GM23338 (cell line): Measurements from ENCODE around the gene ANXA6. TPM values are rescaled to one million over a fixed set of nuclear protein-coding genes. Genes with fewer than 3 reads are reported as not detected.

Source experiments
- ATAC-seq: fragments of 200-7000 bp; cut with Tn5 transposase; 3 replicates; pipeline ENCODE4 v1.9.1; 2020
- DNase-seq: peaks from one replicate; pipeline ENCODE4 v3.0.0-alpha.2; 2015; ENCODE audit warnings: low spot score
- H2AFZ ChIP-seq: fragments of 200-600 bp; sonication (generic); 2 replicates; pipeline ENCODE4 v1.8.0; 2016; ENCODE audit warnings: antibody characterized with exemption, mild to moderate bottlenecking, moderate library complexity
- H3F3A ChIP-seq: fragments of 200-600 bp; sonication (generic); replicated peaks from 2 replicates; pipeline ENCODE4 v1.8.0; 2017; ENCODE audit warnings: antibody characterized with exemption, mixed run types, low read depth
- H3K27ac ChIP-seq: fragments of 200-600 bp; sonication (generic); 2 replicates; pipeline ENCODE4 v1.6.1; 2016; ENCODE audit warnings: low read depth
- H3K27me3 ChIP-seq: fragments of 200-600 bp; sonication (generic); 2 replicates; pipeline ENCODE4 v1.8.0; 2016; ENCODE audit warnings: mild to moderate bottlenecking, mixed run types, moderate library complexity; ENCODE audit not compliant: insufficient read depth
- H3K36me3 ChIP-seq: fragments of 200-600 bp; sonication (generic); 2 replicates; pipeline ENCODE4 v1.8.0; 2016; ENCODE audit warnings: mild to moderate bottlenecking; ENCODE audit not compliant: insufficient read depth
- H3K4me1 ChIP-seq: fragments of 200-600 bp; sonication (generic); 2 replicates; pipeline ENCODE4 v1.8.0; 2016; ENCODE audit warnings: mild to moderate bottlenecking, moderate library complexity; ENCODE audit not compliant: insufficient read depth
- H3K4me2 ChIP-seq: fragments of 200-600 bp; sonication (generic); 2 replicates; pipeline ENCODE4 v1.7.1; 2017; ENCODE audit warnings: mixed run types
- H3K4me3 ChIP-seq: fragments of 200-600 bp; sonication (generic); 2 replicates; pipeline ENCODE4 v1.6.1; 2016; ENCODE audit warnings: mixed run types
- H3K79me2 ChIP-seq: fragments of 200-600 bp; sonication (generic); replicated peaks from 2 replicates; pipeline ENCODE4 v1.8.0; 2017; ENCODE audit warnings: mild to moderate bottlenecking; ENCODE audit not compliant: insufficient read depth
- H3K9me2 ChIP-seq: fragments of 200-600 bp; sonication (generic); 2 replicates; pipeline ENCODE4 v1.8.0; 2017; ENCODE audit not compliant: insufficient read depth
- H4K20me1 ChIP-seq: fragments of 200-600 bp; sonication (generic); replicated peaks from 2 replicates; pipeline ENCODE4 v1.8.0; 2017; ENCODE audit warnings: mild to moderate bottlenecking; ENCODE audit not compliant: insufficient read depth
- H3K27ac Mint-ChIP-seq: 2 replicates; pipeline ENCODE4 v1.8.0; 2020; ENCODE audit warnings: inconsistent platforms, mild to moderate bottlenecking, moderate library complexity, mixed read lengths
- H3K27me3 Mint-ChIP-seq: 3 replicates; pipeline ENCODE4 v1.8.0; 2022; ENCODE audit warnings: low read depth, mild to moderate bottlenecking, moderate library complexity, mixed read lengths, inconsistent platforms; ENCODE audit not compliant: insufficient read depth, poor library complexity
- H3K36me3 Mint-ChIP-seq: 3 replicates; pipeline ENCODE4 v1.8.0; 2021; ENCODE audit warnings: low read depth, mild to moderate bottlenecking, inconsistent platforms, moderate library complexity, mixed read lengths
- H3K4me1 Mint-ChIP-seq: 3 replicates; pipeline ENCODE4 v1.8.0; 2020; ENCODE audit warnings: mild to moderate bottlenecking, inconsistent platforms, mixed read lengths
- H3K4me3 Mint-ChIP-seq: 3 replicates; pipeline ENCODE4 v1.8.0; 2021; ENCODE audit warnings: moderate library complexity, mild to moderate bottlenecking, inconsistent platforms, mixed read lengths
- H3K9me3 Mint-ChIP-seq: 3 replicates; pipeline ENCODE4 v1.8.0; 2020; ENCODE audit warnings: moderate library complexity, mild to moderate bottlenecking, inconsistent platforms, mixed read lengths
- CREB1 ChIP-seq: fragments of 250-450 bp; sonication (Bioruptor Pico); IDR thresholded peaks from 2 replicates; pipeline ENCODE4 v1.5.0; 2020; ENCODE audit warnings: low read depth, mild to moderate bottlenecking, moderate library complexity
- EZH2phosphoT487 ChIP-seq: fragments of 200-600 bp; sonication (generic); IDR thresholded peaks from one replicate; pipeline ENCODE4 v1.8.1; 2018; ENCODE audit warnings: antibody characterized with exemption; ENCODE audit not compliant: unreplicated experiment
- JUNB ChIP-seq: IDR thresholded peaks from one replicate; pipeline ENCODE4 v1.6.1; 2016; ENCODE audit warnings: antibody characterized with exemption; ENCODE audit not compliant: unreplicated experiment
- NANOG ChIP-seq: IDR thresholded peaks from 2 replicates; pipeline ENCODE4 v1.6.1; 2016; ENCODE audit warnings: antibody characterized with exemption, borderline replicate concordance
- POLR2AphosphoS5 ChIP-seq: IDR thresholded peaks from 2 replicates; pipeline ENCODE4 v1.6.1; 2016; ENCODE audit warnings: antibody characterized with exemption, low read depth
- STAT1 ChIP-seq: IDR thresholded peaks from one replicate; pipeline ENCODE4 v1.6.1; 2016; ENCODE audit warnings: antibody characterized with exemption; ENCODE audit not compliant: unreplicated experiment
- ZNF114 ChIP-seq: fragments of 250-450 bp; sonication (Bioruptor Pico); IDR thresholded peaks from 2 replicates; pipeline ENCODE4 v1.5.0; 2020; ENCODE audit warnings: mild to moderate bottlenecking, moderate library complexity
- polyA plus RNA-seq: library from polyadenylated mRNA; unstranded; fragments of >200 nt; fragmentation: Nextera tagmentation; extraction: Ambion mirVana; gene quantifications from 2 replicates; pipeline ENCODE4 v1.2.1, GENCODE V29; 2016
- total RNA-seq: library from RNA; depleted of rRNA; stranded (reverse); fragments of >200 nt; shearing (Covaris generic); gene quantifications from 2 replicates; pipeline ENCODE4 v1.2.3, GENCODE V29; 2014
- TF ChIP-seq, protein P1 (sequence below): IDR thresholded peaks from 2 replicates; pipeline ENCODE4 v1.6.1; 2016; ENCODE audit warnings: antibody characterized with exemption
- TF ChIP-seq, protein P2 (sequence below): fragments of 250-450 bp; sonication (Bioruptor Pico); IDR thresholded peaks from 2 replicates; pipeline ENCODE4 v1.5.0; 2020; ENCODE audit warnings: mild to moderate bottlenecking, moderate library complexity
- TF ChIP-seq, protein P3 (sequence below), 2 experiments: fragments of 200-600 bp in 1 of 2; sonication (generic) in 1 of 2; conservative IDR thresholded peaks; 2 replicates each; pipeline versions ENCODE4 v1.5.1 to v1.6.1; 2016 to 2017; ENCODE audit warnings: antibody characterized with exemption in 2 of 2, low read depth in 2 of 2, mild to moderate bottlenecking in 2 of 2, moderate library complexity in 1 of 2
- TF ChIP-seq, protein P4 (sequence below): IDR thresholded peaks from one replicate; pipeline ENCODE4 v1.6.1; 2018; ENCODE audit warnings: antibody characterized with exemption; ENCODE audit not compliant: unreplicated experiment

Gene ANXA6
- total and polyA plus RNA-seq, 2 experiments from 2014 or later, result 26.5 to 110 TPM

DNA sequence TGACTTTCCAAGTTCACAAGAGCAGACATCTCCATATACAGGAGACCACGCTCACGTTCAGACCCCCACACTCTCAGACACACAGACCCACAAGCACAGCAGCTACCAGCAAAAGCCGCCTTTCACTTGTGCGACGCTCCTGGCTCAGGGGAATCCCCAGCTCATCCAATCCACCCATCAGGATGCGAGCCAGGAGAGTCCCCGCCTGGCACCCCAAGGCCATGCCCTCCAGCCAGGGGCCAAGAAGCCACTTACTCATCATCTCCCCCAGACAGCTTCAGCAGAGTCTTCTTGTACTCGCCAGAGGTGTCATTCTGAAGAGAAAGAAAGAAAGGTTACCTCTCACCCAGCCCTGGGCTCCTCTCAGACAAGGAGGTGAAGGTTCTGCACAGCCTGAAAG is 29.7 kb downstream of the ANXA6 start:
- H3K79me2 ChIP-seq, result no peaks in the 10 kb centered on the region
- no peak overlapping the region for H3K27ac Mint-ChIP-seq
- H3K36me3 Mint-ChIP-seq, result peaks cover 24% of the 10 kb centered on the region
- no peaks in the 10 kb centered on the region for H3K9me3 Mint-ChIP-seq
- TF ChIP-seq STAT1 (no peak), JUNB (no peak), POLR2AphosphoS5 (no peak), EZH2phosphoT487 (no peak), ZNF114 (CRISPR knock-in tag) (no peak), NANOG (no peak), CREB1 (CRISPR knock-in tag) (no peak)
- TF ChIP-seq, protein P1, sequence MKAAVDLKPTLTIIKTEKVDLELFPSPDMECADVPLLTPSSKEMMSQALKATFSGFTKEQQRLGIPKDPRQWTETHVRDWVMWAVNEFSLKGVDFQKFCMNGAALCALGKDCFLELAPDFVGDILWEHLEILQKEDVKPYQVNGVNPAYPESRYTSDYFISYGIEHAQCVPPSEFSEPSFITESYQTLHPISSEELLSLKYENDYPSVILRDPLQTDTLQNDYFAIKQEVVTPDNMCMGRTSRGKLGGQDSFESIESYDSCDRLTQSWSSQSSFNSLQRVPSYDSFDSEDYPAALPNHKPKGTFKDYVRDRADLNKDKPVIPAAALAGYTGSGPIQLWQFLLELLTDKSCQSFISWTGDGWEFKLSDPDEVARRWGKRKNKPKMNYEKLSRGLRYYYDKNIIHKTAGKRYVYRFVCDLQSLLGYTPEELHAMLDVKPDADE, result no peak
- TF ChIP-seq, protein P2, sequence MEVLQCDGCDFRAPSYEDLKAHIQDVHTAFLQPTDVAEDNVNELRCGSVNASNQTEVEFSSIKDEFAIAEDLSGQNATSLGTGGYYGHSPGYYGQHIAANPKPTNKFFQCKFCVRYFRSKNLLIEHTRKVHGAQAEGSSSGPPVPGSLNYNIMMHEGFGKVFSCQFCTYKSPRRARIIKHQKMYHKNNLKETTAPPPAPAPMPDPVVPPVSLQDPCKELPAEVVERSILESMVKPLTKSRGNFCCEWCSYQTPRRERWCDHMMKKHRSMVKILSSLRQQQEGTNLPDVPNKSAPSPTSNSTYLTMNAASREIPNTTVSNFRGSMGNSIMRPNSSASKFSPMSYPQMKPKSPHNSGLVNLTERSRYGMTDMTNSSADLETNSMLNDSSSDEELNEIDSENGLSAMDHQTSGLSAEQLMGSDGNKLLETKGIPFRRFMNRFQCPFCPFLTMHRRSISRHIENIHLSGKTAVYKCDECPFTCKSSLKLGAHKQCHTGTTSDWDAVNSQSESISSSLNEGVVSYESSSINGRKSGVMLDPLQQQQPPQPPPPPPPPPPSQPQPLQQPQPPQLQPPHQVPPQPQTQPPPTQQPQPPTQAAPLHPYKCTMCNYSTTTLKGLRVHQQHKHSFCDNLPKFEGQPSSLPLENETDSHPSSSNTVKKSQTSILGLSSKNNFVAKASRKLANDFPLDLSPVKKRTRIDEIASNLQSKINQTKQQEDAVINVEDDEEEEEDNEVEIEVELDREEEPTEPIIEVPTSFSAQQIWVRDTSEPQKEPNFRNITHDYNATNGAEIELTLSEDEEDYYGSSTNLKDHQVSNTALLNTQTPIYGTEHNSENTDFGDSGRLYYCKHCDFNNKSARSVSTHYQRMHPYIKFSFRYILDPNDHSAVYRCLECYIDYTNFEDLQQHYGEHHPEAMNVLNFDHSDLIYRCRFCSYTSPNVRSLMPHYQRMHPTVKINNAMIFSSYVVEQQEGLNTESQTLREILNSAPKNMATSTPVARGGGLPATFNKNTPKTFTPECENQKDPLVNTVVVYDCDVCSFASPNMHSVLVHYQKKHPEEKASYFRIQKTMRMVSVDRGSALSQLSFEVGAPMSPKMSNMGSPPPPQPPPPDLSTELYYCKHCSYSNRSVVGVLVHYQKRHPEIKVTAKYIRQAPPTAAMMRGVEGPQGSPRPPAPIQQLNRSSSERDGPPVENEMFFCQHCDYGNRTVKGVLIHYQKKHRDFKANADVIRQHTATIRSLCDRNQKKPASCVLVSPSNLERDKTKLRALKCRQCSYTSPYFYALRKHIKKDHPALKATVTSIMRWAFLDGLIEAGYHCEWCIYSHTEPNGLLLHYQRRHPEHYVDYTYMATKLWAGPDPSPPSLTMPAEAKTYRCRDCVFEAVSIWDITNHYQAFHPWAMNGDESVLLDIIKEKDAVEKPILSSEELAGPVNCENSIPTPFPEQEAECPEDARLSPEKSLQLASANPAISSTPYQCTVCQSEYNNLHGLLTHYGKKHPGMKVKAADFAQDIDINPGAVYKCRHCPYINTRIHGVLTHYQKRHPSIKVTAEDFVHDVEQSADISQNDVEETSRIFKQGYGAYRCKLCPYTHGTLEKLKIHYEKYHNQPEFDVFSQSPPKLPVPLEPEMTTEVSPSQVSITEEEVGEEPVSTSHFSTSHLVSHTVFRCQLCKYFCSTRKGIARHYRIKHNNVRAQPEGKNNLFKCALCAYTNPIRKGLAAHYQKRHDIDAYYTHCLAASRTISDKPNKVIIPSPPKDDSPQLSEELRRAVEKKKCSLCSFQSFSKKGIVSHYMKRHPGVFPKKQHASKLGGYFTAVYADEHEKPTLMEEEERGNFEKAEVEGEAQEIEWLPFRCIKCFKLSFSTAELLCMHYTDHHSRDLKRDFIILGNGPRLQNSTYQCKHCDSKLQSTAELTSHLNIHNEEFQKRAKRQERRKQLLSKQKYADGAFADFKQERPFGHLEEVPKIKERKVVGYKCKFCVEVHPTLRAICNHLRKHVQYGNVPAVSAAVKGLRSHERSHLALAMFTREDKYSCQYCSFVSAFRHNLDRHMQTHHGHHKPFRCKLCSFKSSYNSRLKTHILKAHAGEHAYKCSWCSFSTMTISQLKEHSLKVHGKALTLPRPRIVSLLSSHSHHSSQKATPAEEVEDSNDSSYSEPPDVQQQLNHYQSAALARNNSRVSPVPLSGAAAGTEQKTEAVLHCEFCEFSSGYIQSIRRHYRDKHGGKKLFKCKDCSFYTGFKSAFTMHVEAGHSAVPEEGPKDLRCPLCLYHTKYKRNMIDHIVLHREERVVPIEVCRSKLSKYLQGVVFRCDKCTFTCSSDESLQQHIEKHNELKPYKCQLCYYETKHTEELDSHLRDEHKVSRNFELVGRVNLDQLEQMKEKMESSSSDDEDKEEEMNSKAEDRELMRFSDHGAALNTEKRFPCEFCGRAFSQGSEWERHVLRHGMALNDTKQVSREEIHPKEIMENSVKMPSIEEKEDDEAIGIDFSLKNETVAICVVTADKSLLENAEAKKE (CRISPR knock-in tag), result no peak
- TF ChIP-seq, protein P3, sequence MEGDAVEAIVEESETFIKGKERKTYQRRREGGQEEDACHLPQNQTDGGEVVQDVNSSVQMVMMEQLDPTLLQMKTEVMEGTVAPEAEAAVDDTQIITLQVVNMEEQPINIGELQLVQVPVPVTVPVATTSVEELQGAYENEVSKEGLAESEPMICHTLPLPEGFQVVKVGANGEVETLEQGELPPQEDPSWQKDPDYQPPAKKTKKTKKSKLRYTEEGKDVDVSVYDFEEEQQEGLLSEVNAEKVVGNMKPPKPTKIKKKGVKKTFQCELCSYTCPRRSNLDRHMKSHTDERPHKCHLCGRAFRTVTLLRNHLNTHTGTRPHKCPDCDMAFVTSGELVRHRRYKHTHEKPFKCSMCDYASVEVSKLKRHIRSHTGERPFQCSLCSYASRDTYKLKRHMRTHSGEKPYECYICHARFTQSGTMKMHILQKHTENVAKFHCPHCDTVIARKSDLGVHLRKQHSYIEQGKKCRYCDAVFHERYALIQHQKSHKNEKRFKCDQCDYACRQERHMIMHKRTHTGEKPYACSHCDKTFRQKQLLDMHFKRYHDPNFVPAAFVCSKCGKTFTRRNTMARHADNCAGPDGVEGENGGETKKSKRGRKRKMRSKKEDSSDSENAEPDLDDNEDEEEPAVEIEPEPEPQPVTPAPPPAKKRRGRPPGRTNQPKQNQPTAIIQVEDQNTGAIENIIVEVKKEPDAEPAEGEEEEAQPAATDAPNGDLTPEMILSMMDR (conservative IDR thresholded peaks at IDR 0.05; ENCODE audit: low read depth in 2 of 2), result no peak
- TF ChIP-seq, protein P4, sequence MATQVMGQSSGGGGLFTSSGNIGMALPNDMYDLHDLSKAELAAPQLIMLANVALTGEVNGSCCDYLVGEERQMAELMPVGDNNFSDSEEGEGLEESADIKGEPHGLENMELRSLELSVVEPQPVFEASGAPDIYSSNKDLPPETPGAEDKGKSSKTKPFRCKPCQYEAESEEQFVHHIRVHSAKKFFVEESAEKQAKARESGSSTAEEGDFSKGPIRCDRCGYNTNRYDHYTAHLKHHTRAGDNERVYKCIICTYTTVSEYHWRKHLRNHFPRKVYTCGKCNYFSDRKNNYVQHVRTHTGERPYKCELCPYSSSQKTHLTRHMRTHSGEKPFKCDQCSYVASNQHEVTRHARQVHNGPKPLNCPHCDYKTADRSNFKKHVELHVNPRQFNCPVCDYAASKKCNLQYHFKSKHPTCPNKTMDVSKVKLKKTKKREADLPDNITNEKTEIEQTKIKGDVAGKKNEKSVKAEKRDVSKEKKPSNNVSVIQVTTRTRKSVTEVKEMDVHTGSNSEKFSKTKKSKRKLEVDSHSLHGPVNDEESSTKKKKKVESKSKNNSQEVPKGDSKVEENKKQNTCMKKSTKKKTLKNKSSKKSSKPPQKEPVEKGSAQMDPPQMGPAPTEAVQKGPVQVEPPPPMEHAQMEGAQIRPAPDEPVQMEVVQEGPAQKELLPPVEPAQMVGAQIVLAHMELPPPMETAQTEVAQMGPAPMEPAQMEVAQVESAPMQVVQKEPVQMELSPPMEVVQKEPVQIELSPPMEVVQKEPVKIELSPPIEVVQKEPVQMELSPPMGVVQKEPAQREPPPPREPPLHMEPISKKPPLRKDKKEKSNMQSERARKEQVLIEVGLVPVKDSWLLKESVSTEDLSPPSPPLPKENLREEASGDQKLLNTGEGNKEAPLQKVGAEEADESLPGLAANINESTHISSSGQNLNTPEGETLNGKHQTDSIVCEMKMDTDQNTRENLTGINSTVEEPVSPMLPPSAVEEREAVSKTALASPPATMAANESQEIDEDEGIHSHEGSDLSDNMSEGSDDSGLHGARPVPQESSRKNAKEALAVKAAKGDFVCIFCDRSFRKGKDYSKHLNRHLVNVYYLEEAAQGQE, result no peak
- no peak overlapping the region for H3K4me2 ChIP-seq
- no peaks in the 10 kb centered on the region for H3K4me1 ChIP-seq
- DNase-seq (no peak), ATAC-seq (no peak)
- H3K27me3 ChIP-seq, result no peaks in the 10 kb centered on the region
- no peaks in the 10 kb centered on the region for H3K9me2 ChIP-seq
- H3K4me3 ChIP-seq, result no peak overlapping the region
- H4K20me1 ChIP-seq, result peaks cover 6% of the 10 kb centered on the region
- no peak overlapping the region for H3K27ac ChIP-seq
- no peak overlapping the region for H2AFZ ChIP-seq
- peaks cover 17% of the 10 kb centered on the region for H3K4me1 Mint-ChIP-seq
- peaks cover 11% of the 10 kb centered on the region for H3K36me3 ChIP-seq
- no peak overlapping the region for H3K4me3 Mint-ChIP-seq
- no peaks in the 10 kb centered on the region for H3F3A ChIP-seq
- peaks cover 12% of the 10 kb centered on the region for H3K27me3 Mint-ChIP-seq
